GM18519 (cell line): ENCODE data around the gene C6orf132.
"Not testable (repeated sequence)": the region's sequence is repeated elsewhere in the genome, so short reads cannot be mapped to it uniquely, and the experiment has no call there.

ENCODE experiments used
- ATAC-seq: cut with Tn5 transposase; IDR thresholded peaks from one replicate; pipeline ENCODE4 v1.9.1; 2021; ENCODE audit warnings: mild to moderate bottlenecking, moderate library complexity; ENCODE audit not compliant: unreplicated experiment, low FRiP score

C6orf132 gene

GRCh38 chr6:42162384-42162783 is 20.0 kb upstream of the C6orf132 start:
- no peak for ATAC-seq

DNA sequence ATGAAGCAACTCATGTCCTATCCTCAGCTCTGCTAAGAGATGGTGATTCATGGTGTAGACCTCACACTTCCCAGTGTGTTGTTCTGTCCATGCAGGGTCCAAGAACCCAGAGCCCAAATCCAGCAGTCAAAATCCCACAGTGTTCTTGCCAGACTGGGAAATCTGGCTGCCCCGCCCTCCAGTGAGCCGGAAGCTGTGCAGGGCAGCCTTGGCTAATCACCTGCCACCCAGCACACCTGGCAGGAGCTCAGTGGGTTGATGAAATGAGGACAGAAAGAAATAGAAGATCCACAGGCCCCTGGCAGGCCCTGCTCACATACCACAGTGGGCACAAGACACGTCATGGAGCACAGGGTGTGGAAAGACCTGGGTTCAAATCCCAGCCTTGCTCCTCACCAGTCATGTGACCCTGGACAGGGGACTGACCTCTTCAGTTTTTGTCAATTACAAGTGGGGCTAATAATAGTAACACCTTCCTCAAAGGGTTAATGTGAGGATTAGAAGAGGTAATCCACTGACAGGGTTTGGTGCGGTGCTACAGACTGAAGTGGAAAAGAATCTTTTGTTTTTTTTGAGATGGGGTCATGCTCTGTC is 17.1 kb upstream of the C6orf132 start:
- no peak for ATAC-seq

GRCh38 chr6:42158631-42159030 is 16.2 kb upstream of the C6orf132 start:
- no peak for ATAC-seq

- ATAC-seq = no peak
These were observed 15.6 kb upstream of the C6orf132 start for GRCh38 chr6:42158011-42158410.

DNA sequence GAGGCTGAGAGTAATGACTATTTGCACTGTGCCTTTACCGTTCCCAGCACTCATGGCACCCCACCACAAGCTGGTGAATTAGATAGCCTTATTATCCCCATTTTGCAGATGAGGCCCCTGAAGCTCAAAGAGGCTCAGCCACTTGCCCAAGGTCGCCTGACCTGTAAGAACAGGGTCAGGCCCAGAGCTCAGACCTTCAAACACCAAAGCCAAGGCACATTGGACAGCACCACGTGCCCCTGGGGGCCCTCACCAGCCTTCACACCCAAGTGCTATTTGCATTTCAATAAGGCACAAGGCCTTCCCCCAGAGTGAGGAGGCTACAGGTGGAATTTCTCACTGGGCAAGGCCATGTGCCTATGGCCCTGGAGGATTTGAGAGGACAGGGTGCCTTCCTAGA is 14.2 kb upstream of the C6orf132 start:
- ATAC-seq = no peak

DNA sequence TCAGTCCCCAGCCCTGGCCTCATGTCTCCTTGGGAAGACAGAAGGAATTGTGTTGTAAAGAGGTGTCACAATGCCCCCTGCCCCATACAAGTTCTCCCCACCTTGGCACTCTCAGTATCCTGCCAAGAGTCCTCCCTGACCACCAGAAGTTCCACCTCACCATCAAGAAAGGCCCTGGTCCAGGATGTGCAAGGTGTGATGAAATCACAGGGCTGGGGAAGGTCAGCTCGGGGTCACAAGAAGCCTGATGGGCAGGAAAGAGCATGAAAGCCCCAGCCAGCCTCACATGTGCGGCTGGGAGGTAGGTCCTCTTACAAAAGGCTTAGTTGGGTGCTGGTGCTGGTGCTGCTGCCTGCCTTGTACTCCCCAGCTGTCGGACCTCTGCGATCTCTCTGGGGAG is 12.9 kb upstream of the C6orf132 start:
- ATAC-seq = no peak

DNA sequence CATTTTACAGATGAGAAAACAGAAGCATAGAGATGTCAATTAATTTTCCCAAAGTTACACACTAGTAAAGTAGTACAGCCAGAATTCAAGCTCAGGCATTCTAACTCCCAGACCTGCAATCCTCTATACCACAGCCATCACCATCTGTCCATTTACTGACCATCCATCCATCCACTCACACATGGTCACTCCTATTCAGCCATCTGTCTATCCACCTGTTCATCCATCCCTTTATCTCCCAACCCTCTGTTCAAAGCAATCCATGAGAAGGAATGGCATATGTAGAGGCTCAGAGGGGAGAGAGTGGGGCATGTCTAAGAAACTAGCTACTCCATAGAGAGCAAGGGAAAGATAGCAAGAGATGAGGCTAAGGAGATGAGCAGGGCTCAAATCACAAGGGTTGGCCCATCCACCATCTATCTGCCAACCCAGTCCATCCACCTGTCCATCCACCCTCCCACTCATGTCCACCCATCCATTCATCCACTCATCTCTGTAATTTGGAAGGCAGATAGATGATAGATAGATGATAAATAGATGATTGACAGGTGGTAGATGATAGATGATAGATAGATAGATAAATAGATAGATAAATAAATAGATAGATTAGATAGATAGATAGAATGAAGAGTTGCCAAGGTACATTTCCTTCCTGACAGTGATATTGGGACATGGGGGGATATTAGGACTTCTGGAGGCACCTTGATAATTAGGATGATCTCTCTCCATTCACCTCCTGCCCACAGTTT is 12.2 kb upstream of the C6orf132 start:
- ATAC-seq = no peak

GRCh38 chr6:42153921-42154320 is 11.5 kb upstream of the C6orf132 start:
- no peak for ATAC-seq

- not testable (repeated sequence) for ATAC-seq
These were observed 10.3 kb upstream of the C6orf132 start for GRCh38 chr6:42152528-42153213.

DNA sequence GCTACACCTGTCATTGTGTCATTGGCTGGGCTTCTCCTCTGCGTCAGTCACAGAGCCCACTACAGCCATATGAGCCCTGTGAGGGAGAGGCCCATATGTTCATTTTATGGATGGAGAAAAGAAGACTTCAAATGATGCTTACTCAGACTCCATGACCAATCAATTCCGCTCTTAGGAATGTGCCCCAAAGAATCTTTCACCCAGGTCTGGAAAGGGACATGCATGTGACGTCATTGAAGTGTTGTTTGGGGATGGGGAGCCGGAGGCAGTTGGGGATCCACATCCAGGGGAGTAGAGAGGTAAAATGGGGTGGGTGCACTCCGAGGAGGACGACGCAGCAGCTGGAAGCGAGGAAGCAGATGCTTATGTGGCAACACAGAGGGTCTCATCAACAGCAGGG is 9.6 kb upstream of the C6orf132 start:
- no peak for ATAC-seq

- ATAC-seq = no peak
These were observed 7.8 kb upstream of the C6orf132 start for GRCh38 chr6:42150254-42150653.

GRCh38 chr6:42148058-42148457 is 5.6 kb upstream of the C6orf132 start:
- no peak for ATAC-seq

DNA sequence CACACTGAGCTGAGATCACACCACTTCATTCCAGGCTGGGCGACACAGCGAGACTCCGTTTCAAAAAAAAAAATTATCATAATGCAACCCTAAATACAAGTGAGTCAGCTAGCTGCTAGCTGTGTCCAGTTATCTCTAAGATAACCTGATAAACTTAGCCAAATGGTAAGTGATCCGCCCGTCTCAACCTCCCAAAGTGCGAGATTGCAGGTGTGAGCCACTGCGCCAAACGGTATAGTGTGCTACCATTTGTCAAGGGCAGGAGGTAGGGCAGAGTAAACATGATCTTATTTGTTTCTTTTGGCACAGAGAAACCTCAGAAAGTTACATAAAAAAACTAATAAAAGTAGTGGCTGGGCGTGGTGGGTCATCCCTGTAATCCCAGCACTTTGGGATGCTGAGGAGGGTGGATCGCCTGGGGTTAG is 4.7 kb upstream of the C6orf132 start:
- ATAC-seq = no peak

DNA sequence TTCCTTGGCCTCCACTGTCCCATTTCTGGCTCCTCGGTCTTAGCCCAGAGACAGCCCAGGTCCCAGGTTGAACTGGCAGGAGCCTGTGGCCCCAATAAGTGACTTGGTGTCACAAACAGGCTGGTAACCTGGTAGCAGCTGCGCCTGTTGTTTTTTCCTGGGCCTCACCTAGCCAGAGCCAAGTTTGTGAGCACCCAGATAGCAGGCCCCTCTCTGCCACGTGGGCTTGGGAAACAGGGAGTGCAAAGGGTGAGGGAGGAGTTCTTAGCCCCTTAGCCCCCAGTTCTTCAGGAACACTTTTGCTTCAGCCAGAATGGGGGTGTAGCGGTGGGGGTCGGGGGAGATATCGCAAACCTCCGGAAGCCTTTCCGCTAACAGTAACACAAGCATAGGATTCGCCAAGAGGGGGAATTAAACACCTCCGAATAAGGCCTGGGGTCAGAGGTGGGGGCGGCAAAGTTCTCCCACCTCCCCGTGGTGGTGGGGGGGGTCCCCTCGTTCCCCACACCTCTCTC is 760 bp downstream of the C6orf132 start:
- no peak for ATAC-seq

DNA sequence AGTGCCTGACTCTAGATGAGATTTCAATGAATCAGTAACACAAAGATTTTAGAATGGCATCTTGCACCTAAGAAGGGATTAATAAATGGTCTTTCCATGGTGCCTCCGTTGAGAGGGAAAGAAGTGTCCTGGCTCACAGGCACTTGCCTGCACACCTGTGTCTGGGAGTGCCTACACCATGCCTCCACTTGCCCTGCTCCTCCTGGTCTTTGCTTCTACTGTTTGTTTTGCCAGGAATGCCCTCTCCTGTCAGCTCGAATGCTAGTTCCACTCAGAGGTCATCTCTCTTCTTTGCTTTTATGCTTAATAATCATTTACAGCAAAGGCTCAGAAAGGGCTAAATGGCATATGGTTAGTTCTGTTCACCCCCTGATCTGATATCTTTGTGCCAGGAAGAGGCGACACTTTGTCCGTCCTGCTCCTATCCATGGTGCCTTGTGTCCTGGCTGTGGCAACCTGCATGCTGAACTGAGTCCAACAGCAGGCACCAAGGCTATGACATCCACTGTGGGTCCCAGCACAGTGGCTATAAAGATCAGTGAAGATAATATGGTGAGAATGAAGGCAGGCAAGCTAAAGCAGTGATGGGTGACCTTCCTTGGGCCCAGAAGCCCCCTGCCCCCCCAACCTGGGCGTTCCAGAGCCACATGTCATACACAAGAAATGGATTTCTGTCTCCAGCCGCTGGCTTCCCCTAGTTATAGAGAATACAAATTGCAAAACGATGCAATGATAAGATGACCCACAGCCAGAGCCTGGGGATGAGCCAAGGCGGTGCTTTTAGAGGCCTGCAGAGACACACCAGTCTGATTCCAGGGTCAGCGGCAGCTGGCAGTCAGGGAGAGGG is 1.4 kb downstream of the C6orf132 start:
- ATAC-seq = no peak

DNA sequence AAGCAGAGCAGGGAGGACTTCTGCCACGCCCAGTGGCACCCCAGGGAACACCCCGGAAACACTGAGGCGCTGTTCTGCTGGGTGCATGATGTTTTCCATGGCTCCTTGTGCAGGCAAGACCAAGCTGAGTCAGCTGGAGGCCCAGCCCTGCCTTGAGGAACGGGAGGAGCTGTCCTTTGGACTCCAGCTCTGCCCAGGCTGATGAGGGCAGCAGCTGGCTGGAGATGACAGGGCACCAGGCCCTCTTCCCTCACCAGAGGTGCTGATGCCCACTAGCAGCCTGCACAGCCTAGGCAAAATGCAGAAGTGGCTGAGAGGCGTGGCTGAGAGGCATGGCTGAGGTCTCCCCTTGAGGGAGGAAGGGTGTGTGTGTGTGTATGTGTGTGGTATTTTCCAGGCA is 2.4 kb downstream of the C6orf132 start:
- ATAC-seq = no peak

- ATAC-seq = no peak
These were observed 3.5 kb downstream of the C6orf132 start for GRCh38 chr6:42138630-42139619.

DNA sequence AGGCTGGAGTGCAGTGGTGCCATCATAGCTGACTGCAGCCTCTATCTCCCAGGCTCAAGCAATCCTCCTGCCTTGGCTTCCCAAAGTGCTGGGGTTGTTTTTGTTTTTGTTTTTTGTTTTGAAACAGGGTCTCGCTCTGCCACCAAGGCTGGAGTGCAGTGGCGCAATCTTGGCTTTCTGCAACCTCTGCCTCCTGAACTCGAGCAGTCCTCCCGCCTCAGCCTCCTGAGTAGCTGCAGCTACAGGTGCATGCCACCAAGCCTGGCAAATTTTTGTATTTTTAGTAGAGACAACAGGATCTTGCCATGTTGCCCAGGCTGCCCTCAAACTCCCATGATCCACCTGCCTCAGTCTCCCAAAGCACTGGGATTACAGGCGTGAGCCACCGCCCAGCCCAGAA is 4.2 kb downstream of the C6orf132 start:
- ATAC-seq = no peak

- ATAC-seq = no peak
These were observed 5.1 kb downstream of the C6orf132 start for GRCh38 chr6:42137194-42137753.
